Measurements from ENCODE around the gene FAM110D.

The FAM110D gene

DNA sequence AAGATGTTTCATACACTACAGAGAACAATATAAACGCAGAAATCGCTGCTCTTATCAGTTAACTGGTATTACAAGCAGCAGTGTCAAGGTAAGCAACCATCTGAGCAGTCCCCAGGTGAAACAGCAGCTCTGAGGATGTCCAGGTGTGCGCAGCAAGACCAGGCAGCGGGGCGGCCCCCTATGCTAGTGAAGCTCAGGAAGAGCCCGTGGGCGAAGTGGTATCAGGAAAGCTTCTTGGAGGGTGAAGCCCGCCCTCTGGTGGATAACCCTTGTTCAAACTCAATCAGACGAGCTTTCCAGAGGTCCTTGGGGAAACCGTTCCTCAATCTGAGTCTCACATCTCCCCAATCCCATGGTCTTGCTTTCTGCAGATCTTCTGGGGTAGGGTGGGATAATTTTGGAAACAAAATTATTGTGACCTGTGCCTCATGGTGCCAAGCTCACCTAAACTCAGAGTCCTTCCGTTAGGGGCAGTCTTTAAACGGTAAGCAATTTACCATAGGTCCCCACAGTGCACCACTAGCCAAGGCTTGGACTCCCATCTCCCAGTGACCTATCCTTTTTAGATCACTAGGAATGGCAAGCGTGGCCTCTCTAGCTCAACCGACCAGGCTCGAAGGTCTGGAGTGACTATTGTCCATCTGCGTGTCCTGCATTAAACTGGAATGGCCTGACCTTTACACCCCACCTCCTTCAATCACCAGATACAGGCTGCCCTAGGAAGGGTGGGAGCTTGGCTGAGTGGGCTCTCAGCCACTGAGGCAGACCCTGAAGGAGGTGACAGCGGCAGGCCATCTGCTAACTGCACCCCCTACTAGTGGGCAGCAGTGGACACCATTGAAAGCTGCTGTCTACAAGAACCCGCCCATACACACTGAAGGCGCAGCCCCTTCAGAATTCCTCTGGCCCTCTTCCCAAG, 13.6 kb upstream of the FAM110D start:
- no peak for TF ChIP-seq GATA2 (IDR thresholded peaks at IDR 0.05; ENCODE audit: low read depth, low read length)
- TF ChIP-seq GATA3 (IDR thresholded peaks at IDR 0.05; ENCODE audit: low read depth, low read length), result no peak

DNA sequence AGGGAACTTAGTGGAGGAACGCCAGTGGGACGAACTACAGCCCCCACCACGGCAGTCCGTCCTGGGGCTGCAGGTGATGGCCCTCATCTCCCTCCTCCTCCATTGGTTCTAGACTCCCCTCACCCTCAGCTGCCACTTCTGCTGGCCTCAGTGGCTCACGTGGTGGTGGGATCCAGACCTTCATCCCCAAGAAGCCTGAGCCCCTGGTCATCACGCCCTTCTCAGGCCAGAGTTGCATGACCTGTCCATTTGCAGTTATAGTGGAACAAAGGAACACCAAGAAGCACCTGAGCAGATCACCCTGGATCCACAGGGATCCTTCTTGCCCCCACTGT, 13.0 kb upstream of the FAM110D start:
- TF ChIP-seq GATA3 (IDR thresholded peaks at IDR 0.05; ENCODE audit: low read depth, low read length) (no peak), GATA2 (IDR thresholded peaks at IDR 0.05; ENCODE audit: low read depth, low read length) (no peak)

DNA sequence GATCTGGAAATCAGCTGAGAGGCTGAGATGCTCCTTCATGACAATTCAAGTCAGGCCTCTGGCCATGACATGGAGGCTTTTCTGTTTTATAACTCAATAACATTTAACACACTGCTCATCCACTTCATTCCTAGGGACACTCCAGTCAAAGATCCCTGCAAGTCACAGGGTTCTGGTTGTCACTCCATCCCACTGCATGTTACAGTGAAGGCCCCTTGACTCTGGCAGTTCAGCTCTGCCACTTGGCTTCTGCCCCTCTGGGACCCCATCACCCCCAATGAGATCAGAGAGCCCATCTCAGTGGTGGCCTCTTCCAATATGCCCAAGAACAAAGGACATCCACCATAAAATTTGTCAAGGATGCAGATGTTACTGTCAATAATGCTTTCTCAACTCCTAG, 10.0 kb upstream of the FAM110D start:
- TF ChIP-seq GATA3 (IDR thresholded peaks at IDR 0.05; ENCODE audit: low read depth, low read length), result no peak
- TF ChIP-seq GATA2 (IDR thresholded peaks at IDR 0.05; ENCODE audit: low read depth, low read length), result no peak

DNA sequence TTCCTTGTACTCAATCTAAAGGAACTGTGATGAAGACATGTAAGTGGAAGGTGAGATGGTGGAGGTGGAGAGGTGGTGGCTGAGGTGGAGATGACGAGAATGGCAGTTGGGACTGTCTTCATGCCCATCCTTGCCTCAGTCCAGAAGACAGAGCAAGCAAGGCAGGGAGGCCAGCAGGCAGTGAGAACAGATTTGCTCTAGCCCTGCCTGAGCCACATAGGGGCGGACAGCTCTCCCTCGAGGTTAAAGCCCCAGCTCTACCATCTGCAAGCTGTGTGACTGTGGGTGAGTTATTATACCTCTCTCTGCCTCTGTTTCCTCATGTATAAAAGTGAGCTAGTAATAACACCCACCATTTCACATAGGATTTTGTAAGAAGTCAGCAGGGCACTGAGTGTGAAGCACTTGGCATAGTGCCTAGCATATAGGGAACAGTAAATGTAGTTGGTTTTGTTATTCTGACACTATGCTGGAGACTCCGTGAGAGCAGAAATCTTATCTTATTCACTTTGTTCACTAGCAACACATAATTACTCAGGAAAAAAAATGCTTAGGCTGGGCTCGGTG, 4.8 kb upstream of the FAM110D start:
- no peak for TF ChIP-seq GATA2 (IDR thresholded peaks at IDR 0.05; ENCODE audit: low read depth, low read length)
- TF ChIP-seq GATA3 (IDR thresholded peaks at IDR 0.05; ENCODE audit: low read depth, low read length), result no peak

DNA sequence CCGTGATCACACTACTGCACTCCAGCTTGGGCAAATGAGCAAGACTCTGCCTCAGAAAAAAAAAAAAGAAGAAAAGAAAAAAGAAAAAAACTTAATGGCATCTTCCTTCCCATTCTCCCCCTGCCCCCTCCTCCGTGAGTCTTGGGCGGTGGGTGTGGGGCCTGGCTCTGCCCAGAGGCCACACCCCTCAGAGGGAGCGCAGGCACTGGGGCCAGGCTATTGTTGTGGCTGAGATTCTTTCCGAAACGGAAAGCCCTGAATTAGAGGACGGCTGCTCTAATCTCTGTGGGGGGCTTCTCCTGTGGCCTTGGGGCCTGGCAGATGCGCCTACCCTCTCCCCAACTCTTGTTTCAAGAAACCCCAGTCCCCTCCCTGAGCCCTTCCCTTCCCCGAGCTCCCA, 4.1 kb upstream of the FAM110D start:
- TF ChIP-seq GATA2 (IDR thresholded peaks at IDR 0.05; ENCODE audit: low read depth, low read length), result no peak

DNA sequence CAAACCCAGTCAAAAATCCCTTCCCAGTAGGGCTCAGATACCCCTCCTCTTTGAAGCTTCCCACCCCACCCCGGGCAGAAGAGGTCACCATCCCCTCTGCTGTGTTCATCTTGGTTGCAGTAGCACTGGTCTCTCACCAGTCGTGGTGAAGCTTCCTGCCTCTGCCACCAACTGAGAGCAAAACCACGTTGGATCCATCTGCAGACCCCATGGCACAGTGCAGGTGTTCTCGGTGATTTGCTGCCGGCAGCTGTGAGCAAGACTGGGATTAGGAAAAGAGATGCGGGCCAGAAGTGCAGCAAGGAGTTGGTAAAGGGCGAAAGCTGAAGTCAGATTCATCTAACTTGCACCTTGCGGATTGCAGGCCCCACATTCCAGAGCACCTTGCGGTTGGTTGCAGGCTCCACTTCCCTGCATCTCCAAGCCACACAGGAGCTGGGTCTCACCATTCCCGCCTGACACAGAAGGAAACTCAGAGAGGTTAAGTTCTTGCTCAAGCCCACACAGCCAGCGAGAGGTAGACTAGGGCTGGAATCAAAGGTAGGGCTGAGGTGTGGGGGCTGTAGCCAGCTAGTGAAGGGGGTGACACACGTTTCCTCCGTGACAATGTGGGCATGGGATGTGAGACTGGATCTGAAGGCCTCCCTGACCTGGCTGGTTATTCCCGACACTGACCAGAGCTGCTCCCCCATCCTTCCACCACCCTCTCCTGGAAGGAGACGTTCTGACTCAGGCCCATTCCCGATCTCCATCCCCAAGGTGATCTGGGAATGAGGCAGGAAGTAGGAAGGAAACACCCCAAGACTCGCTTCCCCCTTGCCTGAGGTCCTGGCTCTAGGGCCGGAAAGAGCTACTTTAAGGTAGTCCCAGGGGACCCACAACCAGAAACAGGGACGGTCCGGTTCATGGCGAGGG, 3.3 kb upstream of the FAM110D start:
- TF ChIP-seq GATA2 (IDR thresholded peaks at IDR 0.05; ENCODE audit: low read depth, low read length), result no peak
- TF ChIP-seq GATA3 (IDR thresholded peaks at IDR 0.05; ENCODE audit: low read depth, low read length), result no peak

DNA sequence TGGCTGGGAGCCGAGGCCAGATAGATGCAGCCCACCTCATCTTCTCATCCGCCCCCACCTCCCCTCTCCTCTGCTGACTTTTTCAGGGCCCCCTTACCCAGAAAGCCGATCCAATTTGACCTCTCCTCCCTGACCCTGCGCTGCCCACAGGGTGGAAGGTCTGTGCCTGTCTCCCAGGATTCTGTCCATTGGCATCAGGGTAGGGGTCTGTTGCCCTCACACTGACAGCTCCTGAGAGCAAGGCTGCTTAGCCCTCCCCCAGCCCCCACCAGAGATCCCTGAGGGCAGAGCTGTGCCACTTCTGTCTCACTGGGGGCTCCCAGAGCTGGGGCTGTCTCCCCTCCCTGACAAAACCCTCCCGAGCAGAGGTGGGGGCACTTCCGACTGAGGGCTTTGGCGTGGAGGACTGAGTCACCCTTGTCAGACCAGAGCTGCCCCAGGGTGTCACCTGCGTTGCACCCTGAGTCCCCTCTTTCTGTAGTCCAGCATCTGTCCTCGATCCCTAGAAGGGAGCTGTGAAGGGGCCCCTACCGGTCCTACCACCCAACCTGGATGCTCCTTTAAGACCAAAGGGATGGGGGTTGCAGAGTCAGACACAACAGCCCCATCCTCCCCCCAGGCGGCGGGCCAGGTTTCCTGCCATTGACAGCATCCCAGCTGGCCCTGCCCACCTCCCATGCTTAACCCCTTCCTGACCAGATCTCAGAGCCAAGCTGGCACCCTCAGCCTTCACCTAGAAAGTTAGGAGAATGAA, 2.4 kb upstream of the FAM110D start:
- TF ChIP-seq GATA2 (IDR thresholded peaks at IDR 0.05; ENCODE audit: low read depth, low read length) (no peak), GATA3 (IDR thresholded peaks at IDR 0.05; ENCODE audit: low read depth, low read length) (no peak)

DNA sequence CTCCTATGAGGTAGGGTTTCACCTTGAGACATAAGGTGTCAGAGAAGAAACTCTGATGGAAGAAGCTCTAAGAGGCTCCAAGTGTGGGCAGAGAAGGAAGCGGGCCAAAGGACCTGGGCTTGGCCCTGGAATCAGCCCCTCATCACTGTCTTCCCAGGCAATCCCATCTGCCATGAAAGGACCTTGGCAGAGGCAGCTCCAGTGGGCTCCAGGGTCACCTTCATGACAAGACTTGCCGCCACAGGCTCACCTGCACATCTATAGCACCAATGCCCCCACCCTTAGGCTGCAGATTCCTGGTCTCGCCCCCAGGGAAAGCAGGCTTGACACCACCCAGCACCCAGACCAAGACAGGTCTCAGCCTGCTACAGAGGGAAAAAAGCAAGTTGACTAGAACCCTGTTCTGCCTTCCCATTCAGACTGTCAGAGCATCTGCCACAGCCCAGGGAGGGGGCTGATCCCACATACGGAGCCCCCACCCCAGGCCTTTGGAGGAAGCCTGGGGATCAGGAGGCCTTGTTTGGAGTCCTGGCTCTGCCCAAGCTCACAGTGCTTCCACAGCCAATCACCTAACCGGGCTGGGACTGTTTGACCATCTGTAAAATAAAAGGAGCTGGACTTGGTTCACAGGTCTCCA, 490 bp upstream of the FAM110D start:
- TF ChIP-seq GATA3 (IDR thresholded peaks at IDR 0.05; ENCODE audit: low read depth, low read length) (no peak), GATA2 (IDR thresholded peaks at IDR 0.05; ENCODE audit: low read depth, low read length) (no peak)

DNA sequence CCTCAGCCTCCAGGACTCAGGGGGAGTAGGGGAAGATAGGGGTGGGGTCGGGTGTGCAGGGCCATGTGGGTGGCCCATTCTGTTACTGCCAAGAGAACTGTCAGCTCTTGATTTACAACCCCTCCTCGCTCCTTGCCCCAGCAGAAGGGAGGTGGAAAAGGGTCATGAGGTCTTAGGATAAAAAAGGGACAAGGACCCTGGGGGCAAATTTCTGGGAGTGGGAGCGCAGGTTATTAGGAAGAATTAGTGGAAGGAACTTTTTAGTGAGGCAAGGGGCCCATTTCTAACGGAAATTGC, 812 bp downstream of the FAM110D start:
- TF ChIP-seq GATA2 (IDR thresholded peaks at IDR 0.05; ENCODE audit: low read depth, low read length) (no peak), GATA3 (IDR thresholded peaks at IDR 0.05; ENCODE audit: low read depth, low read length) (no peak)

DNA sequence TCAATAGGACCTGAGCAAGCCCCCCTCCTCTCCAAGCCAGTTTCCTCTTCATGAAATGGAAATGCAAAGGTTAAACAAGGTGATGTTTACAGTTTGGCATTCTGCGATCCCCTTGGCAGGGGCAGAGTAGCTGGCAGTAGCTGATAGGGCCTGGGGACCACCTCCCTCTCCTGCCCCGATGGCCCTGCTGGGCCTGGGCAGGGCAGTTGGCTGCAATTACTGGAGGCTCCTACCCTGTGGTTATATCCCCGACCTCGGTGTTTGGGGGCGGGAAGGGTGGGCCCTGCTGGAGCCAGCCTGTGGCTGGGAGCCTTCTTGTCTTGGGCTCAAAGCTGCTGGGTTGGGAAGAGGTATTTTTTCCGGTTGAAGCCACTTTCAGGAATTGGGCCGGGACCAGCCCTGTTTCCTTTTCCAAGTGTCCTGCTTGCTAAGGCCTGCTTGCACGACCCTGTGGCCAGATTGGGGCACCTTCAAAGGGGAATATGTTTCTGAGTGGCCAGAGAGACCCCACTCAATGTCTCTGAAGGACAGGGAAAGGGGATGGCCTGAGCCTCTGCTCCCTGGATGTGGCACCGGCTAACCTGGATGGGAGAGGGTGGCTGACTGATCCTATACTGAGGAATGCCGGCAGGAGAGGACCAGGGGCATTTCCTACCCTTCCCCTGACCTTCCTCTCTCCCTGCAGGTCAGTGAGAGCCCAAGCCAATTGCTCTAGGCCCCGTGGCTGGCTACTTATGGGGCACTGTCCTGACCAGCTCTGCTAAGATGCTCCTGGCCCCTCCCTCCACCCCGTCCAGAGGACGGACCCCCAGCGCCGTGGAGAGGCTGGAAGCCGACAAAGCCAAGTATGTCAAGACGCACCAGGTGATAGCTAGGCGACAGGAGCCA, 1.9 kb downstream of the FAM110D start:
- no peak for TF ChIP-seq GATA3 (IDR thresholded peaks at IDR 0.05; ENCODE audit: low read depth, low read length)
- TF ChIP-seq GATA2 (IDR thresholded peaks at IDR 0.05; ENCODE audit: low read depth, low read length), result no peak

DNA sequence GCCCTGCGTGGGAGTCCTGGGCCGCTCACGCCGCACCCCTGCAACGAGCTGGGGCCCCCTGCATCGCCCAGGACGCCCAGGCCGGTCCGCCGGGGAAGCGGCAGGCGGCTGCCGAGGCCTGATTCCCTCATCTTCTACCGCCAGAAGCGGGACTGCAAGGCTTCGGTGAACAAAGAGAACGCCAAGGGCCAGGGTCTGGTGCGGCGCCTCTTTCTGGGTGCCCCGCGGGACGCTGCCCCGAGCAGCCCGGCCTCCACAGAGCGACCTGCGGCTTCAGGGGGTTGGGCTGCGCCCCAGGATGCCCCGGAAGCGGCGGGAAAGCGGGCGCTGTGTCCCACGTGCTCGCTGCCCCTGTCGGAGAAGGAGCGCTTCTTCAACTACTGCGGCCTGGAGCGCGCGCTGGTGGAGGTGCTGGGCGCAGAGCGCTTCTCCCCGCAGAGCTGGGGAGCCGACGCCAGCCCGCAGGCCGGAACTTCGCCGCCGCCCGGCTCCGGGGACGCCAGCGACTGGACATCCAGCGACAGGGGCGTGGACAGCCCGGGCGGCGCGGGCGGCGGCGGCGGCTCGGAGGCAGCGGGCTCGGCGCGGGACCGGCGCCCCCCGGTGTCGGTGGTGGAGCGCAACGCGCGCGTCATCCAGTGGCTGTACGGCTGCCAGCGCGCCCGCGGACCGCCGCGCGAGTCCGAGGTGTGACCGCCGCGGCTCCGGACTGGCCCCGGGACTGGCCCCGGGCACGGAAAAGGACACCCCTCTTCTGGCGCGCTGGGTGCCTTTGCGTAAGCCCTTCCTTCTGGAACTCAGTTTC, 2.7 kb downstream of the FAM110D start:
- TF ChIP-seq GATA3 (IDR thresholded peaks at IDR 0.05; ENCODE audit: low read depth, low read length), result no peak
- TF ChIP-seq GATA2 (IDR thresholded peaks at IDR 0.05; ENCODE audit: low read depth, low read length), result no peak

DNA sequence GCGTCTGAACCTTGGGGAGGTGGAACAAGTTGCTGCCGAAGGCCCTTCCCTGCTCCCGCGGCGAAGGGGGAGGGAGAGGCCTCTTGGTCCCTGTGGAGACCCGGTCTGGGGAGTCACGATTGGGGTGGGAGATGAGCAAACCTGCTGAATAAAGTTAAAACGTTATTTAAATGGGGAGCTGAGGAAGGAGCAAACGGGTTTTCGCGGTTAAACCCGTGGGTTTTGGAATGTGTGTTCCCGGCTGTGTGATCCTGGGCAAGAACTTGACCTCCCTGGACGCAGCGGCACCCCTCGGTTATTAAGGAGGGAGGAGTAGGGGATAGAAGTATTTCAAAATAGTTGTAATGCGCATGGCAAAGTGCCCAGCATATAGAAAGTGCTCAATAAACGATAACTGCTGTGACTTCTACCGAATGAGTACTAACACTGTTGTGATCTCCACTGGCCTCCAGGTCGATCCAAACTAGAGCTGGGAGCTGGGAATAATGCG, 3.4 kb downstream of the FAM110D start:
- TF ChIP-seq GATA3 (IDR thresholded peaks at IDR 0.05; ENCODE audit: low read depth, low read length), result no peak
- TF ChIP-seq GATA2 (IDR thresholded peaks at IDR 0.05; ENCODE audit: low read depth, low read length), result no peak
